Measurements from ENCODE around the gene ADGRD2. TPM values are rescaled to one million over a fixed set of nuclear protein-coding genes. Genes with fewer than 3 reads are reported as not detected.

Gene ADGRD2
- total RNA-seq, 4 donors from 2014 or later, result not detected

- Histone ChIP-seq H3K27ac (no peak overlapping the region), H3K4me1 (peaks cover 0 to 14% (median 9%) of the 10 kb centered on the region in 4 donors), H3K36me3 (no peaks in the 10 kb centered on the region), H3K27me3 (peaks cover 47% of the 10 kb centered on the region), H3K4me3 (peak overlapping the region in 3 of 4 donors; percentile 15 to 40 (median 29)), H3K9me3 (no peaks in the 10 kb centered on the region)
- WGBS, 2 donors (ENCODE audit: low coverage in 1 of 2), result 51% methylated on average over 20 of the region's 35 CpGs; no CpG with 5 or more reads in 1 of the 2 donors
- intact Hi-C loops (cut with DNase I; ENCODE audit: low total_unique reads) (no loop called here), in situ Hi-C loops (cut with MboI; ENCODE audit: low pct_ligation_motif_present in 1 of 4, low pct_unique_long_range_greater_than_20kb in 1 of 4, low sequenced_read_pairs in 3 of 4) (no loop called here)
- DNase-seq, result peak; percentile 65
- TF ChIP-seq POLR2A (IDR thresholded peaks at IDR 0.05), result no peak
- no peak for TF ChIP-seq CTCF (IDR thresholded peaks at IDR 0.05)
- TF ChIP-seq POLR2AphosphoS5 (IDR thresholded peaks at IDR 0.05), result no peak
- no peak for TF ChIP-seq EP300 (IDR thresholded peaks at IDR 0.05; ENCODE audit: low read depth)
Measured at GRCh38 chr9:124453586-124454191, 3.4 kb downstream of the ADGRD2 start.

- DNase-seq, result no peak
- Histone ChIP-seq H3K27me3 (peaks cover 47% of the 10 kb centered on the region), H3K36me3 (no peaks in the 10 kb centered on the region), H3K9me3 (no peaks in the 10 kb centered on the region), H3K4me3 (no peak overlapping the region), H3K27ac (no peak overlapping the region), H3K4me1 (peaks cover 0 to 14% (median 9%) of the 10 kb centered on the region in 4 donors)
- WGBS, 2 donors (ENCODE audit: low coverage in 1 of 2), result 80% methylated on average over 9 of the region's 9 CpGs; no CpG with 5 or more reads in 1 of the 2 donors
- intact Hi-C loops (cut with DNase I; ENCODE audit: low total_unique reads) (no loop called here), in situ Hi-C loops (cut with MboI; ENCODE audit: low pct_ligation_motif_present in 1 of 4, low pct_unique_long_range_greater_than_20kb in 1 of 4, low sequenced_read_pairs in 3 of 4) (no loop called here)
- TF ChIP-seq POLR2A (IDR thresholded peaks at IDR 0.05) (no peak), CTCF (IDR thresholded peaks at IDR 0.05) (no peak), POLR2AphosphoS5 (IDR thresholded peaks at IDR 0.05) (no peak), EP300 (IDR thresholded peaks at IDR 0.05; ENCODE audit: low read depth) (no peak)
Measured at GRCh38 chr9:124454296-124454695, 4.0 kb downstream of the ADGRD2 start.

GRCh38 chr9:124454791-124455443 is 4.7 kb downstream of the ADGRD2 start:
- intact Hi-C loops (cut with DNase I; ENCODE audit: low total_unique reads) (no loop called here), in situ Hi-C loops (cut with MboI; ENCODE audit: low pct_ligation_motif_present in 1 of 4, low pct_unique_long_range_greater_than_20kb in 1 of 4, low sequenced_read_pairs in 3 of 4) (no loop called here)
- Histone ChIP-seq H3K4me1 (peaks cover 0 to 14% (median 9%) of the 10 kb centered on the region in 4 donors), H3K9me3 (no peaks in the 10 kb centered on the region), H3K4me3 (no peak overlapping the region), H3K36me3 (no peaks in the 10 kb centered on the region), H3K27ac (no peak overlapping the region), H3K27me3 (peaks cover 41% of the 10 kb centered on the region)
- DNase-seq, result no peak
- 86 to 90% methylated on average over 2 to 14 of the region's 14 CpGs for WGBS, 2 donors (ENCODE audit: low coverage in 1 of 2)
- no peak for TF ChIP-seq EP300 (IDR thresholded peaks at IDR 0.05; ENCODE audit: low read depth)
- TF ChIP-seq CTCF (IDR thresholded peaks at IDR 0.05), result no peak
- no peak for TF ChIP-seq POLR2AphosphoS5 (IDR thresholded peaks at IDR 0.05)
- no peak for TF ChIP-seq POLR2A (IDR thresholded peaks at IDR 0.05)

GRCh38 chr9:124455820-124456219 is 5.6 kb downstream of the ADGRD2 start:
- no peak overlapping the region for H3K4me3 ChIP-seq
- TF ChIP-seq CTCF (IDR thresholded peaks at IDR 0.05), result no peak
- no peak for TF ChIP-seq POLR2A (IDR thresholded peaks at IDR 0.05)
- TF ChIP-seq POLR2AphosphoS5 (IDR thresholded peaks at IDR 0.05), result no peak
- TF ChIP-seq EP300 (IDR thresholded peaks at IDR 0.05; ENCODE audit: low read depth), result no peak
- no peaks in the 10 kb centered on the region for H3K9me3 ChIP-seq
- peaks cover 32% of the 10 kb centered on the region for H3K27me3 ChIP-seq
- intact Hi-C loops (cut with DNase I; ENCODE audit: low total_unique reads), result no loop called here
- no peaks in the 10 kb centered on the region for H3K36me3 ChIP-seq
- WGBS, 2 donors (ENCODE audit: low coverage in 1 of 2), result 71% methylated on average over 7 of the region's 7 CpGs; no CpG with 5 or more reads in 1 of the 2 donors
- in situ Hi-C loops (cut with MboI; ENCODE audit: low pct_ligation_motif_present in 1 of 4, low pct_unique_long_range_greater_than_20kb in 1 of 4, low sequenced_read_pairs in 3 of 4), result no loop called here
- no peak overlapping the region for H3K27ac ChIP-seq
- DNase-seq, result no peak
- H3K4me1 ChIP-seq, result peaks cover 0 to 8% (median 6%) of the 10 kb centered on the region in 4 donors

Measured in transverse colon (tissue), 4 donors.